Activated naive CD4-positive, alpha-beta T cell treated with anti-CD3 and anti-CD28 coated beads for 36 hours (primary cell): ENCODE results near the gene MRGPRD. TPM values are rescaled to one million over a fixed set of nuclear protein-coding genes. Genes with fewer than 3 reads are reported as not detected.

Experiments used
- CTCF ChIA-PET: fragments of 350-600 bp; sonication (Branson Sonifier 250); formaldehyde crosslinking; loops from one replicate; lab custom pipeline; 2021; ENCODE audit warnings: antibody characterized with exemption; lab: Charles Lee
- DNase-seq: peaks from one replicate; pipeline ENCODE4 v3.0.0-alpha.2; 2020
- H3K27ac Mint-ChIP-seq: one replicate; pipeline ENCODE4 v1.8.0; 2021; ENCODE audit warnings: mild to moderate bottlenecking, mixed read lengths
- H3K27me3 Mint-ChIP-seq: one replicate; pipeline ENCODE4 v1.8.0; 2021; ENCODE audit warnings: low read depth, mixed read lengths
- H3K36me3 Mint-ChIP-seq: one replicate; pipeline ENCODE4 v1.8.0; 2021; ENCODE audit warnings: low read depth, mixed read lengths
- H3K4me1 Mint-ChIP-seq: one replicate; pipeline ENCODE4 v1.8.0; 2021; ENCODE audit warnings: low read depth, mixed read lengths
- H3K4me3 Mint-ChIP-seq: one replicate; pipeline ENCODE4 v1.8.0; 2021; ENCODE audit warnings: mild to moderate bottlenecking, moderate library complexity, mixed read lengths
- H3K9me3 Mint-ChIP-seq: one replicate; pipeline ENCODE4 v1.8.0; 2021; ENCODE audit warnings: mixed read lengths
- intact Hi-C: fragments of 100-400 bp; cut with micrococcal nuclease; formaldehyde crosslinking; loops from one replicate; pipeline ENCODE4 v1.15.1; 2023
- total RNA-seq, 2 experiments: library from RNA; stranded (reverse); gene quantifications; one replicate each; pipeline ENCODE4 v1.2.3, GENCODE V29; 2021

MRGPRD gene
- total RNA-seq, 2 experiments from 2014 or later: not detected

- H3K27me3 Mint-ChIP-seq: peaks cover 17% of the 10 kb centered on the region
- no peaks in the 10 kb centered on the region for H3K9me3 Mint-ChIP-seq
- H3K27ac Mint-ChIP-seq: no peak overlapping the region
- H3K4me1 Mint-ChIP-seq: peaks cover 7% of the 10 kb centered on the region
- no peak for DNase-seq
- no peak overlapping the region for H3K4me3 Mint-ChIP-seq
- H3K36me3 Mint-ChIP-seq: no peaks in the 10 kb centered on the region
- intact Hi-C loops: no loop called here
- CTCF ChIA-PET: interaction anchor here (0.7 to 1.2 kb wide), 2 partner anchors 10 to 211 kb away, joined by 3 to 4 read pairs; no protein-coding TSS in a partner anchor
Measured at GRCh38 chr11:69011624-69012091, 30.9 kb upstream of the MRGPRD start.

GRCh38 chr11:69010964-69011623, 30.3 kb upstream of the MRGPRD start:
- Mint-ChIP-seq H3K36me3 (no peaks in the 10 kb centered on the region), H3K27me3 (peaks cover 17% of the 10 kb centered on the region), H3K4me3 (no peak overlapping the region), H3K27ac (no peak overlapping the region), H3K4me1 (peaks cover 7% of the 10 kb centered on the region), H3K9me3 (no peaks in the 10 kb centered on the region)
- DNase-seq: peak; percentile 25
- CTCF ChIA-PET: interaction anchor here (1.2 kb wide), 1 partner anchor 11 kb away, joined by 4 read pairs; no protein-coding TSS in a partner anchor
- intact Hi-C loops: no loop called here

GRCh38 chr11:69010361-69010891, 29.6 kb upstream of the MRGPRD start:
- Mint-ChIP-seq H3K27me3 (peaks cover 17% of the 10 kb centered on the region), H3K9me3 (no peaks in the 10 kb centered on the region), H3K4me1 (peaks cover 7% of the 10 kb centered on the region), H3K4me3 (no peak overlapping the region), H3K36me3 (no peaks in the 10 kb centered on the region), H3K27ac (no peak overlapping the region)
- no peak for DNase-seq
- CTCF ChIA-PET: interaction anchor here (1.2 kb wide), 1 partner anchor 12 kb away, joined by 4 read pairs; no protein-coding TSS in a partner anchor
- intact Hi-C loops: no loop called here

- H3K36me3 Mint-ChIP-seq: no peaks in the 10 kb centered on the region
- no peak for DNase-seq
- no peaks in the 10 kb centered on the region for H3K9me3 Mint-ChIP-seq
- intact Hi-C loops: no loop called here
- no peak overlapping the region for H3K27ac Mint-ChIP-seq
- H3K4me3 Mint-ChIP-seq: no peak overlapping the region
- CTCF ChIA-PET: no interaction called here
- H3K27me3 Mint-ChIP-seq: peaks cover 19% of the 10 kb centered on the region
- H3K4me1 Mint-ChIP-seq: peaks cover 7% of the 10 kb centered on the region
Measured at GRCh38 chr11:69009441-69010211, 28.8 kb upstream of the MRGPRD start.

- no peaks in the 10 kb centered on the region for H3K36me3 Mint-ChIP-seq
- no peak for DNase-seq
- H3K9me3 Mint-ChIP-seq: no peaks in the 10 kb centered on the region
- no peak overlapping the region for H3K4me3 Mint-ChIP-seq
- H3K4me1 Mint-ChIP-seq: peaks cover 7% of the 10 kb centered on the region
- CTCF ChIA-PET: no interaction called here
- H3K27ac Mint-ChIP-seq: no peak overlapping the region
- peaks cover 19% of the 10 kb centered on the region for H3K27me3 Mint-ChIP-seq
- intact Hi-C loops: no loop called here
Measured at GRCh38 chr11:69008737-69009440, 28.1 kb upstream of the MRGPRD start.

GRCh38 chr11:69007975-69008381, 27.2 kb upstream of the MRGPRD start:
- Mint-ChIP-seq H3K9me3 (no peaks in the 10 kb centered on the region), H3K4me3 (no peak overlapping the region), H3K27me3 (peaks cover 19% of the 10 kb centered on the region), H3K4me1 (peaks cover 7% of the 10 kb centered on the region), H3K27ac (no peak overlapping the region), H3K36me3 (no peaks in the 10 kb centered on the region)
- CTCF ChIA-PET: no interaction called here
- intact Hi-C loops: no loop called here
- DNase-seq: no peak

GRCh38 chr11:69006816-69007215, 26.0 kb upstream of the MRGPRD start:
- CTCF ChIA-PET: no interaction called here
- DNase-seq: no peak
- H3K27ac Mint-ChIP-seq: no peak overlapping the region
- intact Hi-C loops: no loop called here
- H3K4me1 Mint-ChIP-seq: peaks cover 6% of the 10 kb centered on the region
- H3K4me3 Mint-ChIP-seq: no peak overlapping the region
- peaks cover 12% of the 10 kb centered on the region for H3K27me3 Mint-ChIP-seq
- no peaks in the 10 kb centered on the region for H3K36me3 Mint-ChIP-seq
- H3K9me3 Mint-ChIP-seq: no peaks in the 10 kb centered on the region

- CTCF ChIA-PET: no interaction called here
- no peak for DNase-seq
- H3K4me3 Mint-ChIP-seq: no peak overlapping the region
Measured at GRCh38 chr11:69005631-69006368, 25.0 kb upstream of the MRGPRD start.

GRCh38 chr11:69005183-69005630, 24.4 kb upstream of the MRGPRD start:
- no peak overlapping the region for H3K27ac Mint-ChIP-seq
- H3K4me3 Mint-ChIP-seq: no peak overlapping the region
- H3K27me3 Mint-ChIP-seq: peaks cover 7% of the 10 kb centered on the region
- H3K9me3 Mint-ChIP-seq: no peaks in the 10 kb centered on the region
- DNase-seq: no peak
- no peaks in the 10 kb centered on the region for H3K4me1 Mint-ChIP-seq
- H3K36me3 Mint-ChIP-seq: no peaks in the 10 kb centered on the region
- intact Hi-C loops: no loop called here
- CTCF ChIA-PET: interaction anchor here (0.6 kb wide), 1 partner anchor 96 kb away, joined by 5 read pairs; no protein-coding TSS in a partner anchor

More at GRCh38 chr11:69005631-69006368, 25.0 kb upstream of the MRGPRD start:
- Mint-ChIP-seq H3K9me3 (no peaks in the 10 kb centered on the region), H3K27me3 (peaks cover 7% of the 10 kb centered on the region), H3K4me1 (no peaks in the 10 kb centered on the region), H3K36me3 (no peaks in the 10 kb centered on the region), H3K27ac (no peak overlapping the region)
- intact Hi-C loops: no loop called here

- DNase-seq: no peak
- no peak overlapping the region for H3K27ac Mint-ChIP-seq
- H3K27me3 Mint-ChIP-seq: peaks cover 3% of the 10 kb centered on the region
- H3K4me1 Mint-ChIP-seq: no peaks in the 10 kb centered on the region
- intact Hi-C loops: no loop called here
- no peaks in the 10 kb centered on the region for H3K36me3 Mint-ChIP-seq
- H3K9me3 Mint-ChIP-seq: no peaks in the 10 kb centered on the region
- H3K4me3 Mint-ChIP-seq: no peak overlapping the region
- CTCF ChIA-PET: interaction anchor here (0.6 kb wide), 1 partner anchor 96 kb away, joined by 5 read pairs; no protein-coding TSS in a partner anchor
Measured at GRCh38 chr11:69004411-69005182, 23.8 kb upstream of the MRGPRD start.

GRCh38 chr11:69003866-69004367, 23.1 kb upstream of the MRGPRD start:
- no peak for DNase-seq
- CTCF ChIA-PET: no interaction called here
- H3K27ac Mint-ChIP-seq: no peak overlapping the region
- no peaks in the 10 kb centered on the region for H3K4me1 Mint-ChIP-seq
- H3K27me3 Mint-ChIP-seq: peaks cover 3% of the 10 kb centered on the region
- intact Hi-C loops: no loop called here
- no peaks in the 10 kb centered on the region for H3K36me3 Mint-ChIP-seq
- H3K4me3 Mint-ChIP-seq: no peak overlapping the region
- no peaks in the 10 kb centered on the region for H3K9me3 Mint-ChIP-seq
